Posterior vena cava (tissue), 2 donors: ENCODE results near the gene CPED1. TPM values are rescaled to one million over a fixed set of nuclear protein-coding genes. Genes with fewer than 3 reads are reported as not detected.

Experiments
- DNase-seq: peaks from one replicate; pipeline ENCODE4 v3.0.0-alpha.2; 2020; ENCODE audit warnings: low spot score
- intact Hi-C, 2 donors: fragments of 100-400 bp; cut with DNase I; formaldehyde crosslinking; loops; one replicate each; pipeline versions ENCODE4 v1.14.1 to v1.14.2; 2022 to 2023
- total RNA-seq, 2 donors: library from RNA; stranded (reverse); fragmentation: NEBNext Ultra II Directional; extraction: Animal tissue kit (Norgen Biotek cat#: 25700); gene quantifications; one replicate each; pipeline ENCODE4 v1.2.1, GENCODE V29; 2021
- donor health status: DM: yes; HTN: yes; CAD: no.
- donor health status: DM: yes; HTN: yes; CAD: no.

CPED1 gene
- total RNA-seq, 2 donors from 2014 or later, result 99.6 to 120 TPM

DNA sequence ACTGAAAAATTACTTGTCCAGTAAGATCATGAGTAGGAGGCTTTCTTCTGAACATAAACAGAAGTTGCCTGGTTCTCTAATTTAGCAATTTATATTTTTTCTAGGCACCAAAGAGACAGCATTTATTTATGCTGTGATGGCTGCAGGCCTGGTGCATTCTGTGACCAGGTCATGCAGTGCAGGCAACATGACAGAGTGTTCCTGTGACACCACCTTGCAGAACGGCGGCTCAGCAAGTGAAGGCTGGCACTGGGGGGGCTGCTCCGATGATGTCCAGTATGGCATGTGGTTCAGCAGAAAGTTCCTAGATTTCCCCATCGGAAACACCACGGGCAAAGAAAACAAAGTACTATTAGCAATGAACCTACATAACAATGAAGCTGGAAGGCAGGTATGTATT is 343.1 kb downstream of the CPED1 start:
- intact Hi-C loops, result no loop called here
- DNase-seq, result no peak

DNA sequence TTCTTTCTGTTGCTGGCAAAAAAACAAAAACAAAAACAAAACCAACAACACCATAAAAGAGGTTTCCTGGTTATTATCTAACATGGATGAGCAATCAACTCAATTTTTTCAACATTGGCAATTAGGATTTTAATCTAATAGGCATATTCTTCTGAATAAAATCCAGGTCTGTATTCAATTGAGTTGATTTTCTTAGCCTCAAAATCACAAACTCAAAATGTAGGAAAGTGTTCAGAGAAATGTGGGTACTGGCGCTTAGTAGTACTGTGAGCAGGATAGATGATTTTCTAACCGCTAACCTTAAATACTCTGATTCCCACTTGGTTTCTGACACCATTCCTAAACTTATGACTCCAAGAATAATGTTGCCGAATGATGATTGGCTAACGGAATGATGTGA is 345.9 kb downstream of the CPED1 start:
- intact Hi-C loops, result no loop called here
- no peak for DNase-seq

DNA sequence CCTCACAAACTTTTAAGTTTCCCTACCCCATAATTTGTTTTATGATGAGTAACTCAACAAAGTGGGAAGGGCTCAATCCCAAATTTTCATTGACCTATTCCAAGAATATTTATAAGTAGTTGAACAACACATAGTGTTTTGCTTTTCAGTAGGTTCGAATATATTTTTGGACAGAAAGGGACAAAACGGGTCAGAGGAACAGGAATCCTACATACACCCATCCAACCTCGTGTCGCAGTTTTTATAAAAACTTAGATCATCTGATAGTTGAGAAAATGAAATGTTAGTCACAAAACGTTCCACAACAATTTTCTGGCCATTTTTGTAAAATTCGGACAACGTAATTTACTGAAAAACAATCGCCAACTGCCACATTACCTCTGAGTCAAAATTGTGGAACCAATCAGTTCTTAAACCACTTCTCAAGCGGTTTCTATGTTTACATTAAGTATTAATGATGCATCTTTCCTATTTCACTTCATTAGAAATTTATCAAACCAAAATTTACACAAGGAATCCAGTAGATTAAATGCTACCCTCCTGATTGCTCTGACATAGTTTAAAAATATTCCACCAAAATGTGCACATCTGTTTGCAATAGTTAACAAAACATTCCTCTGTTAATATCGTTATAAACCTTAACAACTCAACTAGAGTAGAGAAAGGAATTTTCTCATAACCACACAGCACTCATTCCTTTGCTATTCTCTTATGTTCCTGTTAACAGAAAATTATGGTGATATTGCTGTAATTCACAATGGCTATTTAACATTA is 346.6 kb downstream of the CPED1 start:
- intact Hi-C loops, result no loop called here
- DNase-seq, result no peak

DNA sequence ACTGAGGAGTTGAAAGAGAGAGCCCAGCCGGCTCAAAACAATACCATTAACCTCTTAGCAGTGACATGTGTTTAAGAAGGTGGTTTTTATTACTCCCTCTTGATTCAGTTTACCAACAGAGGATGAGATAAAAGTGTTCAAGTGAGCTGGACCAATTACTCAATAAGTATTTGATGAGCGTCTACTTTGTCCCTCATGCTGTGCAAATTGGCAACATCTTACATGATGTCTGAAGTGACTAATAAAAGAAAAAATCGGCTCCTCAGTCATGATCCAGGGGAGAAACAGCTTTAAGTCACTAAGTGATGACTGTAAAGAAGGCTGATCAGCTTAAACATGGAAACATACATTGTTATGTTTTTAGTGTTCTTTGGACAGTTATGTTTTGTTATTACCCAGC is 348.1 kb downstream of the CPED1 start:
- DNase-seq, result no peak
- intact Hi-C loops, result no loop called here

DNA sequence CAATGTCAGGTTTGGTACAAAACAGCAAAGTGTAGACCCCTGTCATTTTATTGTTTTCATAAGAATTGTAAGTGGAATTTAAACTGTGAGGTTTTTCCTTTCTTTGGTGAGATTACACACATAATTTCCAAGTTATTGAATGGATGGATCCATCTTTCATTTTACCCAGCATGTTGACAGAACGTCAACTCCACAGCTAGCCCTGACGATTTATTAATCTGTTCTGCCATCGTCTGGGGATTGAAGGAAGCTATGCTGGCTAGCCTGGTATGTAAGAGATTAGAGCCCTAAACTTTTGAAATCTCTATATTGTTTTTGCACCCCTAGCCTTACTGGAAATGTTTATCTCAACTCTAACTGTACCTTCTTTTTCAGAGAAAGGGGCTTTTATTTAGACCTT is 348.9 kb downstream of the CPED1 start:
- no peak for DNase-seq
- intact Hi-C loops, result no loop called here

DNA sequence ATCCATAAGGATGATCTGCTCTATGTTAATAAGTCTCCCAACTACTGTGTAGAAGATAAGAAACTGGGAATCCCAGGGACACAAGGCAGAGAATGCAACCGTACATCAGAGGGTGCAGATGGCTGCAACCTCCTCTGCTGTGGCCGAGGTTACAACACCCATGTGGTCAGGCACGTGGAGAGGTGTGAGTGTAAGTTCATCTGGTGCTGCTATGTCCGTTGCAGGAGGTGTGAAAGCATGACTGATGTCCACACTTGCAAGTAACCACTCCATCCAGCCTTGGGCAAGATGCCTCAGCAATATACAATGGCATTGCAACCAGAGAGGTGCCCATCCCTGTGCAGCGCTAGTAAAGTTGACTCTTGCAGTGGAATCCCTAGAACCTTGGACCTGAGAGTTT is 350.6 kb downstream of the CPED1 start:
- intact Hi-C loops, result no loop called here
- no peak for DNase-seq

DNA sequence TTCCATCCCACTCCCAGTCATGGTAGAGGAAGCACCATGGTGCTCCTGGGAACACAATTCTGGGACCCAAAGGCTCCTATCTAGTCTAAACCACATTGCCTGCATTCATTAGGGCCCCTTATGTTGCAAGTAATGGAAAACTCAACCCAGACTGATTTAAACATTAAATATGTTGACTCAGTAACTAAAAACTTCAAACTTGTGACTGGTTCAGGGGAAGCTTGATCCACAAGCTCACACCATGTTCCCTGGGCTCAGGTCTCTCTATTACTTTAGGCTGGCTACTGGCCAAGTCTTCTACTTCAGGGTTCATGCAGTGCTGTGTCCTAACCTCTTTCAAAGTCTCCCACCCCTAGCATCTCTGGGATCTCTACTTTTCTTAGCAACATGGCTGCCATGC is 353.4 kb downstream of the CPED1 start:
- no peak for DNase-seq
- intact Hi-C loops, result no loop called here

DNA sequence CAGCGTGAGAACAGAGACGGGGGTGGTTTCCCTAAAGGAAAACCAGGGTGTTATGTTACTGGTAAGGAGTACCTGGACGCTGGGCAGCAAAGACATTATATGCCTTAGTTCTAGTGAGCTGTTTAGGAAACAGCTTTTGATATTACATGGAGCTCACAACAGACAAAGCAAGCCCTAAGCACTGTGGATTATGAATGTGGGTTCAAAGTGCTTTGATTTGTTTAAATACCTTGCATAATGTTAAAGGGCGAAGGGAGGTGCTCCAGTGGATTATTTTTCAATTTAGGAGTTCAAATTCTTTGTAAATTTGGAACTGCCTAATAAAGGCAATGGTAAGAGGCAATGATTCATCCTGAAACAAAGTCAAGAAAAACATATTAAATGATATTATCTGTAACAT is 354.1 kb downstream of the CPED1 start:
- intact Hi-C loops, result no loop called here
- no peak for DNase-seq

DNA sequence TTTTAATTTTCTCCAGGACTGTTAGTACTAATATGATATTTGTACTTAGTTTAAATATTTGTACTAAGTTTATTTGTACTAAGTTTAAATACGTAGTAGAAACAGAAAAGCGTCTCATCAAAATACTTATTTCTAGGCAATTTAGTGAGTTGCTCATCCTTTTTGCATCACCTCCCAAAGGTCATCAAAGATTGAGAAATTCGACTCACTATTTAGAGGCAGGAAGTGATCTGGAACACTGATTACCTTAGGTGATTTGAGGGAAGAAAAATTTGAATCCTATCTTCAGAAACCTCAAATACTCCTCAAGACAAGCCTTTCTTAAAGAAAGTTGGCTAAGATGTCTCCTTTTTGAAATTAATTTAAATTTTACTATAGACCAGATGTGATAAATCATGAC is 354.8 kb downstream of the CPED1 start:
- no peak for DNase-seq
- intact Hi-C loops, result no loop called here

DNA sequence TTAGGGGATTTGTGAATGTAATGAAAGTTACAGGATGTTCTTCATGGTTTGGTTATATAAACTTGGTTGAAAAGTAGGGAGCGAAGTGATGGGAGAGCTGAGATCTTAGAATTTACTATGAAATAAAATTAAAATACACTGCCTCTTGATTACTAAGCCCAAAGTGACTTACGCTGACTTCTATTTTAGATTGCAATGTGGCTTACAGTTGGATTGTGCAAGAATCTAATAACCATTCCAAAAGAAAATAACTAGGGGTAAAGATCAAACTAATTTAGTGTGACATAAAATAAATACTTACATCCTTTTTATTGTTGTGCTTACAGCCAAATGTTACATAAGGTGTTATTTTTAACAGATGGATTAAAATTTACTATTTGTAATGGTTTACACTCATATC is 355.6 kb downstream of the CPED1 start:
- no peak for DNase-seq
- intact Hi-C loops, result no loop called here

DNA sequence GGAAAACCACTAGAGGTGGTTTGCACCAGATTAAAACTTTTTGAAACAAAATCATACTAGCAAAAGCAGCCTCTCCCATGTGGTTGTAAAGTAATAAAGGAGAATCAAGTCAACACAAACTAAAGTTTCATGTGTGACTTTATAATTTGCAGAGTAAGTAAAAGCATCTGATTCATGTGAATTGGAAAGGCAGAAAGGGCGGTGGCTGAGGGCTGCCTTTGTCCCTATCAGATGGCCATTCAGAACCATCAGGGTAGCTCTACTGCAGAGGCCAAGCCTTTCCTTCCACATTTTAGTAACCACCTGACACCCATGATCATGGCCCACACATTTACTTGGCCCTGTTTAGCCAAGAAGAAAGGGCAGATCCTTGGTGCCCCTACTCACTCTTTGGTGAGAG is 356.0 kb downstream of the CPED1 start:
- intact Hi-C loops, result no loop called here

More for the DNA sequence above, 356.0 kb downstream of the CPED1 start:
- DNase-seq, result no peak

Other genes starting within 250 kb of the CPED1 start
- 1 to 10 TPM; 7.5 to 9.8 TPM for gene TSPAN12, start 130.6 kb upstream of the CPED1 start, total RNA-seq
- gene ING3, start 37.9 kb upstream of the CPED1 start, total RNA-seq, result 10 to 100 TPM; 13.8 to 17.2 TPM